Measurements from ENCODE around the gene CIITA.
"Not testable (repeated sequence)": the region's sequence is repeated elsewhere in the genome, so short reads cannot be mapped to it uniquely, and the experiment has no call there.

The CIITA gene

GRCh38 chr16:10876799-10877341 is at the start of gene CIITA:
Gene CIITA (plus strand): TSS chr16:10877202. CDS start chr16:10877331, 129 bp downstream.
- DNase-seq (ENCODE audit: low read depth, low spot score): peak; percentile 95

GRCh38 chr16:10827691-10828341 is 49.2 kb upstream of the CIITA start:
- peak; percentile 97 for DNase-seq (ENCODE audit: low read depth, low spot score)

GRCh38 chr16:10828851-10829366 is 48.1 kb upstream of the CIITA start:
- peak; percentile 98 for DNase-seq (ENCODE audit: low read depth, low spot score)

- DNase-seq (ENCODE audit: low read depth, low spot score): not testable (repeated sequence)
Measured at GRCh38 chr16:10829390-10830098, 47.5 kb upstream of the CIITA start.

- DNase-seq (ENCODE audit: low read depth, low spot score): not testable (repeated sequence)
Measured at GRCh38 chr16:10830240-10830639, 46.8 kb upstream of the CIITA start.

GRCh38 chr16:10831894-10832886 is 44.8 kb upstream of the CIITA start:
- no peak for DNase-seq (ENCODE audit: low read depth, low spot score)

- no peak for DNase-seq (ENCODE audit: low read depth, low spot score)
Measured at GRCh38 chr16:10833271-10833670, 43.7 kb upstream of the CIITA start.

GRCh38 chr16:10834130-10834529 is 42.9 kb upstream of the CIITA start:
- no peak for DNase-seq (ENCODE audit: low read depth, low spot score)

- DNase-seq (ENCODE audit: low read depth, low spot score): no peak
Measured at GRCh38 chr16:10834766-10835165, 42.2 kb upstream of the CIITA start.

GRCh38 chr16:10835281-10835931 is 41.6 kb upstream of the CIITA start:
- no peak for DNase-seq (ENCODE audit: low read depth, low spot score)

- no peak for DNase-seq (ENCODE audit: low read depth, low spot score)
Measured at GRCh38 chr16:10836174-10836853, 40.7 kb upstream of the CIITA start.

GRCh38 chr16:10838621-10839278 is 38.3 kb upstream of the CIITA start:
- no peak for DNase-seq (ENCODE audit: low read depth, low spot score)

GRCh38 chr16:10839279-10839666 is 37.7 kb upstream of the CIITA start:
- DNase-seq (ENCODE audit: low read depth, low spot score): peak; percentile 24

GRCh38 chr16:10840703-10841102 is 36.3 kb upstream of the CIITA start:
- DNase-seq (ENCODE audit: low read depth, low spot score): no peak

GRCh38 chr16:10846213-10846998 is 30.6 kb upstream of the CIITA start:
- DNase-seq (ENCODE audit: low read depth, low spot score): no peak

GRCh38 chr16:10847176-10847575 is 29.8 kb upstream of the CIITA start:
- no peak for DNase-seq (ENCODE audit: low read depth, low spot score)

GRCh38 chr16:10849736-10850477 is 27.1 kb upstream of the CIITA start:
- no peak for DNase-seq (ENCODE audit: low read depth, low spot score)

- DNase-seq (ENCODE audit: low read depth, low spot score): no peak
Measured at GRCh38 chr16:10850478-10850850, 26.5 kb upstream of the CIITA start.
